HepG2 (cell line): Measurements from ENCODE around the gene RAB23. TPM values are rescaled to one million over a fixed set of nuclear protein-coding genes. Genes with fewer than 3 reads are reported as not detected.

Experiments
- ATRX ChIP-seq: sonication (generic); formaldehyde crosslinking; IDR thresholded peaks from 2 replicates; pipeline ENCODE4 v1.4.0; 2020; ENCODE audit warnings: missing genetic modification reagents, borderline replicate concordance
- BRCA1 ChIP-seq: sonication (generic); formaldehyde crosslinking; IDR thresholded peaks from 2 replicates; pipeline ENCODE4 v1.4.0; 2020; ENCODE audit warnings: missing genetic modification reagents
- CCDC6 ChIP-seq: sonication (generic); formaldehyde crosslinking; IDR thresholded peaks from 2 replicates; pipeline ENCODE4 v1.8.1; 2022; ENCODE audit warnings: mild to moderate bottlenecking, missing genetic modification reagents, moderate library complexity
- ETV6 ChIP-seq: sonication (generic); formaldehyde crosslinking; conservative IDR thresholded peaks from 2 replicates; pipeline ENCODE4 v1.4.0; 2020; ENCODE audit warnings: missing genetic modification reagents
- FOXK2 ChIP-seq: fragments of 450-650 bp; IDR thresholded peaks from 2 replicates; pipeline ENCODE4 v1.6.1; 2016
- GTF3A ChIP-seq: sonication (generic); formaldehyde crosslinking; conservative IDR thresholded peaks from 2 replicates; pipeline ENCODE4 v1.4.0; 2020; ENCODE audit warnings: mild to moderate bottlenecking, missing genetic modification reagents
- HHEX ChIP-seq: IDR thresholded peaks from 2 replicates; pipeline ENCODE4 v1.6.1; 2016; ENCODE audit warnings: control low read depth
- MED8 ChIP-seq: sonication (generic); formaldehyde crosslinking; IDR thresholded peaks from 2 replicates; pipeline ENCODE4 v1.8.1; 2023; ENCODE audit warnings: mild to moderate bottlenecking, missing genetic modification reagents; ENCODE audit not compliant: insufficient replicate concordance
- MTF2 ChIP-seq: sonication (generic); formaldehyde crosslinking; IDR thresholded peaks from 2 replicates; pipeline ENCODE4 v1.5.0; 2020; ENCODE audit warnings: missing genetic modification reagents, borderline replicate concordance
- NFE2L2 ChIP-seq: fragments of 150-350 bp; IDR thresholded peaks from 2 replicates; pipeline ENCODE4 v1.6.1; 2014; ENCODE audit warnings: low read length
- NFYC ChIP-seq: IDR thresholded peaks from 2 replicates; pipeline ENCODE4 v1.6.1; 2016; ENCODE audit warnings: missing genetic modification reagents, missing compliant biosample characterization
- PRPF4 ChIP-seq: fragments of 200-400 bp; formaldehyde crosslinking; IDR thresholded peaks from 2 replicates; pipeline ENCODE4 v1.6.1; 2016; ENCODE audit warnings: low read length, low read depth; ENCODE audit not compliant: poor library complexity, severe bottlenecking
- RARA ChIP-seq: IDR thresholded peaks from 2 replicates; pipeline ENCODE4 v1.6.1; 2016; ENCODE audit warnings: missing genetic modification reagents, missing compliant biosample characterization
- SMARCC2 ChIP-seq: fragments of 450-650 bp; IDR thresholded peaks from 2 replicates; pipeline ENCODE4 v1.6.1; 2017; ENCODE audit warnings: antibody characterized with exemption, mild to moderate bottlenecking
- SP1 ChIP-seq, 2 experiments: fragments of 450-650 bp in 1 of 2; sonication (generic) in 1 of 2; formaldehyde crosslinking in 1 of 2; IDR thresholded peaks; 2 replicates each; pipeline versions ENCODE4 v1.4.0 to v1.6.1; 2016 to 2020; ENCODE audit warnings: missing genetic modification reagents in 1 of 2
- TEF ChIP-seq: sonication (generic); formaldehyde crosslinking; IDR thresholded peaks from 2 replicates; pipeline ENCODE4 v1.5.0; 2020; ENCODE audit warnings: missing genetic modification reagents
- TP53 ChIP-seq: sonication (generic); formaldehyde crosslinking; conservative IDR thresholded peaks from 2 replicates; pipeline ENCODE4 v1.4.0; 2020; ENCODE audit warnings: missing genetic modification reagents
- ZBTB10 ChIP-seq: sonication (generic); formaldehyde crosslinking; IDR thresholded peaks from 2 replicates; pipeline ENCODE4 v1.4.0; 2020; ENCODE audit warnings: missing genetic modification reagents, borderline replicate concordance
- ZBTB2 ChIP-seq: sonication (generic); formaldehyde crosslinking; IDR thresholded peaks from 2 replicates; pipeline ENCODE4 v1.8.0; 2022; ENCODE audit warnings: low read depth, missing genetic modification reagents
- ZEB1 ChIP-seq: IDR thresholded peaks from 2 replicates; pipeline ENCODE4 v1.6.1; 2012; ENCODE audit warnings: mild to moderate bottlenecking, low read depth, inconsistent platforms; ENCODE audit not compliant: insufficient replicate concordance
- ZNF687 ChIP-seq: sonication (generic); formaldehyde crosslinking; IDR thresholded peaks from 2 replicates; pipeline ENCODE4 v1.5.1; 2020; ENCODE audit warnings: mild to moderate bottlenecking, missing genetic modification reagents, moderate library complexity
- polyA plus RNA-seq, 8 experiments: library from polyadenylated mRNA; depleted of rRNA in 3 of 8; stranded (reverse) in 7 of 8; unstranded in 1 of 8; fragments of >200 nt; fragmentation: Illumina TruSeq in 4 of 8; extraction: Trizol in 4 of 8; gene quantifications; 2 replicates each; pipeline versions ENCODE4 v1.2.1 to v1.2.3, GENCODE V29; 2011 to 2016; ENCODE audit warnings: low read depth in 4 of 8, missing spikeins in 1 of 8, mixed read lengths in 1 of 8; ENCODE audit not compliant: insufficient read depth in 1 of 8
- total RNA-seq, 5 experiments: library from RNA; depleted of rRNA; stranded (reverse); fragments of >200 nt; fragmentation: Illumina TruSeq; extraction: Trizol; gene quantifications; 2 replicates each; pipeline ENCODE4 v1.2.3, GENCODE V29; 2016; ENCODE audit warnings: low read depth in 1 of 5

Gene RAB23
- total and polyA plus RNA-seq, 2 of the 13 experiments (the other 11 are each of a cell fraction or from before 2014, with no cell fraction given), result 5.5 to 16.4 TPM

- TF ChIP-seq ZNF687 (CRISPR knock-in tag), result peak; percentile 89
- TF ChIP-seq GTF3A, result no peak
- no peak for TF ChIP-seq HHEX (CRISPR knock-in tag)
- TF ChIP-seq TP53, result no peak
- TF ChIP-seq ZBTB2, result 0 out of 2 replicates have a peak, but pooled peaks have one; percentile 45
- no peak for TF ChIP-seq PRPF4
- no peak for TF ChIP-seq RARA
- 0 out of 2 replicates have a peak, but pooled peaks have one; percentile 38 for TF ChIP-seq TEF (CRISPR knock-in tag)
- no peak for TF ChIP-seq SP1 (IDR thresholded peaks at IDR 0.05)
- TF ChIP-seq SP1 (CRISPR knock-in tag; IDR thresholded peaks at IDR 0.05), result 0 out of 2 replicates have a peak, but pooled peaks have one; percentile 38
- no peak for TF ChIP-seq ZBTB10 (CRISPR knock-in tag)
- TF ChIP-seq MTF2, result 0 out of 2 replicates have a peak, but pooled peaks have one; percentile 86
- TF ChIP-seq NFYC (CRISPR knock-in tag), result no peak
- TF ChIP-seq ATRX, result no peak
- no peak for TF ChIP-seq BRCA1 (CRISPR knock-in tag)
- peak; percentile 43 for TF ChIP-seq ETV6 (CRISPR knock-in tag)
- peak; percentile 73 for TF ChIP-seq MED8
- no peak for TF ChIP-seq NFE2L2
- TF ChIP-seq CCDC6 (CRISPR knock-in tag), result peak; percentile 80; the same call in 1 of the 2 replicates
- no peak for TF ChIP-seq ZEB1
- no peak for TF ChIP-seq FOXK2
- no peak for TF ChIP-seq SMARCC2
Observed at GRCh38 chr6:57221936-57222742, at the start of gene RAB23 (continued).
